Osteocyte (in vitro differentiated cells): ENCODE results near the gene PIPOX. TPM values are rescaled to one million over a fixed set of nuclear protein-coding genes. Genes with fewer than 3 reads are reported as not detected.

Experiments used
- DNase-seq: peaks from one replicate; pipeline ENCODE4 v3.0.0; 2021; ENCODE audit warnings: mixed read lengths; ENCODE audit not compliant: unreplicated experiment; ENCODE audit errors: extremely low spot score
- H3K27ac Mint-ChIP-seq: one replicate; pipeline ENCODE4 v1.8.0; 2021; ENCODE audit warnings: mild to moderate bottlenecking, mixed read lengths; ENCODE audit not compliant: unreplicated experiment
- H3K27me3 Mint-ChIP-seq: one replicate; pipeline ENCODE4 v1.8.0; 2021; ENCODE audit warnings: mixed read lengths; ENCODE audit not compliant: unreplicated experiment
- H3K36me3 Mint-ChIP-seq: one replicate; pipeline ENCODE4 v1.8.0; 2021; ENCODE audit warnings: mixed read lengths; ENCODE audit not compliant: unreplicated experiment
- H3K4me1 Mint-ChIP-seq: one replicate; pipeline ENCODE4 v1.8.0; 2021; ENCODE audit warnings: mixed read lengths; ENCODE audit not compliant: unreplicated experiment
- H3K4me3 Mint-ChIP-seq: one replicate; pipeline ENCODE4 v1.8.0; 2021; ENCODE audit warnings: mild to moderate bottlenecking, moderate library complexity, mixed read lengths; ENCODE audit not compliant: unreplicated experiment
- H3K9me3 Mint-ChIP-seq: one replicate; pipeline ENCODE4 v1.8.0; 2021; ENCODE audit warnings: mixed read lengths; ENCODE audit not compliant: unreplicated experiment
- CTCF ChIP-seq: fragments of 200-600 bp; sonication (generic); IDR thresholded peaks from 2 replicates; pipeline ENCODE4 v1.5.0; 2021; ENCODE audit warnings: antibody characterized with exemption, mild to moderate bottlenecking, moderate library complexity
- total RNA-seq: library from RNA; stranded (reverse); gene quantifications from 2 replicates; pipeline ENCODE4 v1.2.1, GENCODE V29; 2021

PIPOX gene
- total RNA-seq, 1 donor from 2014 or later = 1.6 TPM

DNA sequence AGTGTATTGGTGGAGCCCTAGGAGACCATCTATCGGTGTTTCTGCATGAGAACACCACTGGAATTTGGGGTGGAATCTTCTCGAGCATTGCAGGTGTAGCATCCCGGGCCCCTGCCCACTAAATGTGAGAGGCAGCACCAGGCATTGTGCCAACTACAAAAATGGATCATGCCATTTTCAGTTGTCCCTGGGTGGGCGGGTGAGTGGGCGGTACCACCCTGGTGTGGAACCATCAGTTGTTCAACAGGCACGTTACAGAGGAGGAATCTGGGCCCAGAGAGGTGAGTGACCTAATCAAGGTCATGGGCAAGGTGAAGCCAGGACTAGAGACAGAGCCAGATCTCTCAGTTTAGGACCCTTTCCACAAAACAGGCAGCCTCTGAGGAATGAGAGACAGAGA is 8.8 kb downstream of the PIPOX start:
- no peak for DNase-seq
- H3K27ac Mint-ChIP-seq = no peak overlapping the region
- H3K4me3 Mint-ChIP-seq = no peak overlapping the region
- H3K27me3 Mint-ChIP-seq = peaks cover 14% of the 10 kb centered on the region
- no peak for TF ChIP-seq CTCF
- H3K9me3 Mint-ChIP-seq = no peaks in the 10 kb centered on the region
- peaks cover 21% of the 10 kb centered on the region for H3K4me1 Mint-ChIP-seq
- no peaks in the 10 kb centered on the region for H3K36me3 Mint-ChIP-seq

DNA sequence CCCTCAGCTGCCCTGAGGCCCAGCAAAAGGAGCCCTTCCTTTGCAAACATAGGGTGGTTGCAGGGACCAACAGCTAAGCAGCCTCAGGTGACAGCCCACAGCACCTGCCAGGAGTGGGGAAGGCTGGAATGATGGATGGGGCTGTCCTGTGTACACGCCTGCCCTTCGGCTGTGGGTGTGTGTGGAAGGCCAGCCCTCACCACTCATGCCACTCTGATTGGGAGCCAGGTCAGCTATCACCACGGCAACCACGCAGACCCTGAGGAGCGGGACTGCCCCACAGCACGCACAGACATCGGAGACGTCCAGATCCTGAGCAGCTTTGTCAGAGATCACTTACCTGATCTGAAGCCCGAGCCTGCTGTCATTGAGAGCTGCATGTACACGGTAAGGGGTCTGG is 11.9 kb downstream of the PIPOX start:
- H3K9me3 Mint-ChIP-seq = no peaks in the 10 kb centered on the region
- no peak overlapping the region for H3K27ac Mint-ChIP-seq
- TF ChIP-seq CTCF = no peak
- peaks cover 3% of the 10 kb centered on the region for H3K4me1 Mint-ChIP-seq
- H3K4me3 Mint-ChIP-seq = no peak overlapping the region
- H3K27me3 Mint-ChIP-seq = peaks cover 17% of the 10 kb centered on the region
- no peaks in the 10 kb centered on the region for H3K36me3 Mint-ChIP-seq
- DNase-seq = no peak

GRCh38 chr17:29057361-29057760 is 14.4 kb downstream of the PIPOX start:
- Mint-ChIP-seq H3K4me1 (no peaks in the 10 kb centered on the region), H3K36me3 (no peaks in the 10 kb centered on the region), H3K4me3 (no peak overlapping the region), H3K27ac (no peak overlapping the region), H3K27me3 (peaks cover 22% of the 10 kb centered on the region), H3K9me3 (no peaks in the 10 kb centered on the region)
- TF ChIP-seq CTCF = no peak
- no peak for DNase-seq

DNA sequence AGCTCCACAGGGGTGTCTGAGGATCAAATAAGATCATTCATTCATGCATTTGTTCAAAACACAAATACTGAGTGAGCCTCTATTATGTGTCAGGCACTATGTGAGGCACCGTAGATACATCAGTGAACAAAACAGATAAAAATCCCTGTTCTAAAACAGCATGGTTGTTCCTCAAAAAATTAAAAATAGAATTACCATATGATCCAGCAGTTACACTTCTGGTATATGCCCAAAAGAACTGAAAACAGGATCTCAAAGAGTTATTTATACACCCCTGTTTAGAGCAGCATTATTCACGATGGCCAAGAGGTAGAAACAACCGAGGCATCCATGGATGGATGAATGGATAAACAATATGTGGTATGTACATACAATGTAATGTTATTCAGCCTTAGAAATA is 15.4 kb downstream of the PIPOX start:
- H3K36me3 Mint-ChIP-seq = no peaks in the 10 kb centered on the region
- no peak overlapping the region for H3K27ac Mint-ChIP-seq
- peaks cover 27% of the 10 kb centered on the region for H3K27me3 Mint-ChIP-seq
- H3K9me3 Mint-ChIP-seq = no peaks in the 10 kb centered on the region
- H3K4me1 Mint-ChIP-seq = no peaks in the 10 kb centered on the region
- no peak for DNase-seq
- no peak overlapping the region for H3K4me3 Mint-ChIP-seq
- no peak for TF ChIP-seq CTCF

DNA sequence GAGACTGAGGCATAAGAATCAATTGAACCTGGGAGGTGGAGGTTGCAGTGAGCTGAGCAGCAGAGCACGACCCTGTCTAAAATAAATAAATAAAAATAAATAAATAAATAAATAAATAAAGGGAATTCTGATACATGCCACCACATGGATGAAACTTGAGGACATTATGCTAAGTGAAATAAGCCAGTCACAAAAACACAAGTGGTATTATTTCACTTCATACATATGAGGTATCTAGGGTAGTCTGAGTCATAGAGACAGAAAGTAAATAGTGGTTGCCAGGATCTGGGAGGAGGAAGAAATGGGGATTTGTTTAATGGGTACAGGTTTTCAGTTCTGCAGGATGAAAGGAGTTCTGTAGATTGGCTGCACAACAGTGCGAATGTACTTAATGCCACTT is 16.3 kb downstream of the PIPOX start:
- no peaks in the 10 kb centered on the region for H3K4me1 Mint-ChIP-seq
- no peaks in the 10 kb centered on the region for H3K36me3 Mint-ChIP-seq
- no peaks in the 10 kb centered on the region for H3K9me3 Mint-ChIP-seq
- H3K27ac Mint-ChIP-seq = no peak overlapping the region
- no peak overlapping the region for H3K4me3 Mint-ChIP-seq
- peaks cover 26% of the 10 kb centered on the region for H3K27me3 Mint-ChIP-seq
- no peak for TF ChIP-seq CTCF
- DNase-seq = no peak
